Astrocyte (in vitro differentiated cells and primary cell): ENCODE results near the gene CTIF. TPM values are rescaled to one million over a fixed set of nuclear protein-coding genes. Genes with fewer than 3 reads are reported as not detected.

ENCODE experiments used
- DNase-seq: peaks from one replicate; pipeline ENCODE4 v3.0.0-alpha.2; 2010; ENCODE audit warnings: low read depth
- FAIRE-seq: peaks from 2 replicates; lab custom pipeline; 2011; peaks lifted over from hg19 to GRCh38; lab: Jason Lieb, UNC
- H2AFZ ChIP-seq: 2 replicates; pipeline ENCODE4 v1.6.0; 2012; ENCODE audit warnings: low read depth, low read length, inconsistent platforms
- H3K27ac ChIP-seq: 2 replicates; pipeline ENCODE4 v1.5.1; 2011; ENCODE audit warnings: low read depth, low read length, inconsistent platforms
- H3K27me3 ChIP-seq: 2 replicates; pipeline ENCODE4 v1.6.0; 2011; ENCODE audit warnings: low read length, inconsistent platforms; ENCODE audit not compliant: insufficient read depth
- H3K36me3 ChIP-seq: 2 replicates; pipeline ENCODE4 v1.5.1; 2011; ENCODE audit warnings: low read length, inconsistent platforms; ENCODE audit not compliant: insufficient read depth
- H3K4me1 ChIP-seq: 2 replicates; pipeline ENCODE4 v1.5.1; 2011; ENCODE audit warnings: low read length, inconsistent platforms; ENCODE audit not compliant: insufficient read depth
- H3K4me2 ChIP-seq: 2 replicates; pipeline ENCODE4 v1.6.0; 2012; ENCODE audit warnings: low read length, inconsistent platforms
- H3K4me3 ChIP-seq: 2 replicates; pipeline ENCODE4 v1.5.1; 2011; ENCODE audit warnings: low read depth, mild to moderate bottlenecking, low read length, inconsistent platforms; ENCODE audit not compliant: insufficient read depth
- H3K79me2 ChIP-seq: 2 replicates; pipeline ENCODE4 v1.6.0; 2012; ENCODE audit warnings: mild to moderate bottlenecking, low read length, inconsistent platforms; ENCODE audit not compliant: insufficient read depth
- H3K9ac ChIP-seq: 2 replicates; pipeline ENCODE4 v1.6.0; 2012; ENCODE audit warnings: mild to moderate bottlenecking, low read length, inconsistent platforms
- H3K9me3 ChIP-seq: 2 replicates; pipeline ENCODE4 v1.5.1; 2012; ENCODE audit warnings: low read depth, mild to moderate bottlenecking, low read length, inconsistent platforms; ENCODE audit not compliant: insufficient read depth
- H4K20me1 ChIP-seq: 2 replicates; pipeline ENCODE4 v1.6.0; 2012; ENCODE audit warnings: low read length, inconsistent platforms; ENCODE audit not compliant: insufficient read depth
- H3K27ac Mint-ChIP-seq: one replicate; pipeline ENCODE4 v1.8.0; 2021; ENCODE audit warnings: mild to moderate bottlenecking, mixed read lengths; ENCODE audit not compliant: unreplicated experiment
- H3K27me3 Mint-ChIP-seq: one replicate; pipeline ENCODE4 v1.8.0; 2021; ENCODE audit warnings: low read depth, mixed read lengths; ENCODE audit not compliant: unreplicated experiment
- H3K36me3 Mint-ChIP-seq: one replicate; pipeline ENCODE4 v1.8.0; 2021; ENCODE audit warnings: low read depth, mixed read lengths; ENCODE audit not compliant: unreplicated experiment
- H3K4me1 Mint-ChIP-seq: one replicate; pipeline ENCODE4 v1.8.0; 2021; ENCODE audit warnings: low read depth, mixed read lengths; ENCODE audit not compliant: unreplicated experiment
- H3K4me3 Mint-ChIP-seq: one replicate; pipeline ENCODE4 v1.8.0; 2021; ENCODE audit warnings: mild to moderate bottlenecking, moderate library complexity, mixed read lengths; ENCODE audit not compliant: unreplicated experiment
- H3K9me3 Mint-ChIP-seq: one replicate; pipeline ENCODE4 v1.8.0; 2021; ENCODE audit warnings: mild to moderate bottlenecking, mixed read lengths; ENCODE audit not compliant: unreplicated experiment
- CTCF ChIP-seq: IDR thresholded peaks from 2 replicates; pipeline ENCODE4 v1.5.1; 2011; ENCODE audit warnings: low read depth, mild to moderate bottlenecking, inconsistent platforms, low read length, moderate library complexity; ENCODE audit not compliant: insufficient read depth
- EZH2 ChIP-seq: IDR thresholded peaks from 2 replicates; pipeline ENCODE4 v1.6.1; 2012; ENCODE audit warnings: mild to moderate bottlenecking, low read length, inconsistent platforms; ENCODE audit not compliant: insufficient read depth
- total RNA-seq: library from RNA; stranded (reverse); gene quantifications from 2 replicates; pipeline ENCODE4 v1.2.1, GENCODE V29; 2021

Gene CTIF
- total RNA-seq, 1 donor from 2014 or later: 101 TPM

- Histone ChIP-seq H3K36me3 (no peaks in the 10 kb centered on the region), H3K27me3 (no peaks in the 10 kb centered on the region), H2AFZ (no peak overlapping the region), H3K79me2 (peaks cover 8% of the 10 kb centered on the region), H3K4me2 (peak overlapping the region; percentile 12), H3K4me3 (no peak overlapping the region), H4K20me1 (peaks cover 59% of the 10 kb centered on the region), H3K9ac (no peak overlapping the region), H3K27ac (no peak overlapping the region), H3K4me1 (peaks cover 39% of the 10 kb centered on the region), H3K9me3 (no peaks in the 10 kb centered on the region)
- no peaks in the 10 kb centered on the region for H3K9me3 Mint-ChIP-seq
- no peaks in the 10 kb centered on the region for H3K27me3 Mint-ChIP-seq
- no peak for TF ChIP-seq CTCF
- TF ChIP-seq EZH2: no peak
- H3K27ac Mint-ChIP-seq: no peak overlapping the region
- DNase-seq (no peak), FAIRE-seq (no peak)
- peaks cover 22% of the 10 kb centered on the region for H3K36me3 Mint-ChIP-seq
- H3K4me3 Mint-ChIP-seq: no peak overlapping the region
- peaks cover 66% of the 10 kb centered on the region for H3K4me1 Mint-ChIP-seq
Observed at GRCh38 chr18:48736321-48737260, 197.8 kb downstream of the CTIF start.

GRCh38 chr18:48739266-48740067 is 200.6 kb downstream of the CTIF start:
- no peak overlapping the region for H2AFZ ChIP-seq
- no peaks in the 10 kb centered on the region for H3K27me3 ChIP-seq
- DNase-seq (no peak), FAIRE-seq (no peak)
- no peak overlapping the region for H3K4me3 ChIP-seq
- no peaks in the 10 kb centered on the region for H3K9me3 ChIP-seq
- H3K27me3 Mint-ChIP-seq: no peaks in the 10 kb centered on the region
- peaks cover 47% of the 10 kb centered on the region for H3K4me1 Mint-ChIP-seq
- H3K9me3 Mint-ChIP-seq: no peaks in the 10 kb centered on the region
- no peak overlapping the region for H3K4me2 ChIP-seq
- H3K4me3 Mint-ChIP-seq: no peak overlapping the region
- no peak for TF ChIP-seq CTCF
- no peak for TF ChIP-seq EZH2
- peaks cover 21% of the 10 kb centered on the region for H3K4me1 ChIP-seq
- peaks cover 28% of the 10 kb centered on the region for H3K36me3 Mint-ChIP-seq
- H3K36me3 ChIP-seq: no peaks in the 10 kb centered on the region
- peaks cover 69% of the 10 kb centered on the region for H4K20me1 ChIP-seq
- no peak overlapping the region for H3K27ac ChIP-seq
- peak overlapping the region; percentile 27 for H3K27ac Mint-ChIP-seq
- peaks cover 5% of the 10 kb centered on the region for H3K79me2 ChIP-seq
- H3K9ac ChIP-seq: no peak overlapping the region
